ENCODE results near the gene PTPRH.
"Not testable (repeated sequence)": the region's sequence is repeated elsewhere in the genome, so short reads cannot be mapped to it uniquely, and the experiment has no call there.

Gene PTPRH

GRCh38 chr19:55226788-55227187 lies 17.5 kb upstream of the PTPRH start:
- no peak for DNase-seq (ENCODE audit: low read depth)

GRCh38 chr19:55226273-55226672 lies 17.0 kb upstream of the PTPRH start:
- no peak for DNase-seq (ENCODE audit: low read depth)

- DNase-seq (ENCODE audit: low read depth) = no peak
Measured at GRCh38 chr19:55225415-55225958, 16.2 kb upstream of the PTPRH start.

GRCh38 chr19:55224679-55225414 lies 15.5 kb upstream of the PTPRH start:
- DNase-seq (ENCODE audit: low read depth) = not testable (repeated sequence)

- no peak for DNase-seq (ENCODE audit: low read depth)
Measured at GRCh38 chr19:55224038-55224665, 14.9 kb upstream of the PTPRH start.

GRCh38 chr19:55223291-55224037 lies 14.2 kb upstream of the PTPRH start:
- DNase-seq (ENCODE audit: low read depth) = no peak

GRCh38 chr19:55220525-55220924 lies 11.2 kb upstream of the PTPRH start:
- DNase-seq (ENCODE audit: low read depth) = no peak

GRCh38 chr19:55216461-55217198 lies 7.3 kb upstream of the PTPRH start:
- peak; percentile 29 for DNase-seq (ENCODE audit: low read depth)

- DNase-seq (ENCODE audit: low read depth) = no peak
Measured at GRCh38 chr19:55213547-55213946, 4.2 kb upstream of the PTPRH start.

GRCh38 chr19:55212447-55212846 lies 3.1 kb upstream of the PTPRH start:
- DNase-seq (ENCODE audit: low read depth) = peak; percentile 10

- DNase-seq (ENCODE audit: low read depth) = no peak
Measured at GRCh38 chr19:55209693-55210472, 582 bp upstream of the PTPRH start.

GRCh38 chr19:55206664-55207500 lies 2.4 kb downstream of the PTPRH start:
- peak; percentile 34 for DNase-seq (ENCODE audit: low read depth)

GRCh38 chr19:55202199-55202598 lies 7.1 kb downstream of the PTPRH start:
- DNase-seq (ENCODE audit: low read depth) = not testable (repeated sequence)

GRCh38 chr19:55199620-55200204 lies 9.6 kb downstream of the PTPRH start:
- no peak for DNase-seq (ENCODE audit: low read depth)

- no peak for DNase-seq (ENCODE audit: low read depth)
Measured at GRCh38 chr19:55198651-55199050, 10.7 kb downstream of the PTPRH start.

- DNase-seq (ENCODE audit: low read depth) = no peak
Measured at GRCh38 chr19:55197528-55197927, 11.8 kb downstream of the PTPRH start.

GRCh38 chr19:55196803-55197202 lies 12.5 kb downstream of the PTPRH start:
- DNase-seq (ENCODE audit: low read depth) = no peak

GRCh38 chr19:55193481-55193880 lies 15.8 kb downstream of the PTPRH start:
- DNase-seq (ENCODE audit: low read depth) = no peak

- no peak for DNase-seq (ENCODE audit: low read depth)
Measured at GRCh38 chr19:55189403-55189835, 19.9 kb downstream of the PTPRH start.

GRCh38 chr19:55188625-55189024 lies 20.7 kb downstream of the PTPRH start:
- no peak for DNase-seq (ENCODE audit: low read depth)
